KMS-11 (cell line): Measurements from ENCODE around the gene ACACA.

Source experiments
- H2AFZ ChIP-seq: fragments of 200-600 bp; sonication (generic); 2 replicates; pipeline ENCODE4 v1.6.1; 2016; ENCODE audit warnings: antibody characterized with exemption, mixed run types, low read depth
- H3K27ac ChIP-seq: fragments of 200-600 bp; sonication (generic); 2 replicates; pipeline ENCODE4 v1.6.1; 2016; ENCODE audit warnings: mild to moderate bottlenecking, mixed run types
- H3K27me3 ChIP-seq: fragments of 200-600 bp; sonication (generic); 2 replicates; pipeline ENCODE4 v1.6.1; 2017; ENCODE audit warnings: mild to moderate bottlenecking, low read depth, mixed run types, moderate library complexity; ENCODE audit not compliant: insufficient read depth
- H3K36me3 ChIP-seq: fragments of 200-600 bp; sonication (generic); 2 replicates; pipeline ENCODE4 v1.6.1; 2017; ENCODE audit warnings: mild to moderate bottlenecking, mixed run types; ENCODE audit not compliant: insufficient read depth
- H3K4me1 ChIP-seq: fragments of 200-600 bp; sonication (generic); 2 replicates; pipeline ENCODE4 v1.6.1; 2016; ENCODE audit warnings: mild to moderate bottlenecking, low read depth, mixed run types; ENCODE audit not compliant: poor library complexity, severe bottlenecking
- H3K4me2 ChIP-seq: fragments of 200-600 bp; sonication (generic); 2 replicates; pipeline ENCODE4 v1.7.0; 2016; ENCODE audit warnings: mild to moderate bottlenecking, mixed run types
- H3K4me3 ChIP-seq: fragments of 200-600 bp; sonication (generic); IDR thresholded peaks from 2 replicates; pipeline ENCODE4 v1.6.1; 2017; ENCODE audit warnings: low read depth, low read length, mixed read lengths; ENCODE audit not compliant: insufficient read depth
- H3K79me2 ChIP-seq: fragments of 200-600 bp; sonication (generic); 2 replicates; pipeline ENCODE4 v1.6.1; 2016; ENCODE audit warnings: low read depth, mixed run types; ENCODE audit not compliant: insufficient read depth
- H3K9ac ChIP-seq: fragments of 200-600 bp; sonication (generic); 2 replicates; pipeline ENCODE4 v1.6.1; 2016; ENCODE audit warnings: mild to moderate bottlenecking, mixed run types
- H4K20me1 ChIP-seq: fragments of 200-600 bp; sonication (generic); 2 replicates; pipeline ENCODE4 v1.6.1; 2016; ENCODE audit warnings: mild to moderate bottlenecking, mixed run types; ENCODE audit not compliant: insufficient read depth
- TF ChIP-seq, protein P1 (sequence below): fragments of 200-600 bp; sonication (generic); conservative IDR thresholded peaks from 2 replicates; pipeline ENCODE4 v1.6.1; 2017; ENCODE audit warnings: low read depth, mild to moderate bottlenecking, antibody characterized with exemption, low read length, moderate library complexity, mixed read lengths

ACACA gene

DNA sequence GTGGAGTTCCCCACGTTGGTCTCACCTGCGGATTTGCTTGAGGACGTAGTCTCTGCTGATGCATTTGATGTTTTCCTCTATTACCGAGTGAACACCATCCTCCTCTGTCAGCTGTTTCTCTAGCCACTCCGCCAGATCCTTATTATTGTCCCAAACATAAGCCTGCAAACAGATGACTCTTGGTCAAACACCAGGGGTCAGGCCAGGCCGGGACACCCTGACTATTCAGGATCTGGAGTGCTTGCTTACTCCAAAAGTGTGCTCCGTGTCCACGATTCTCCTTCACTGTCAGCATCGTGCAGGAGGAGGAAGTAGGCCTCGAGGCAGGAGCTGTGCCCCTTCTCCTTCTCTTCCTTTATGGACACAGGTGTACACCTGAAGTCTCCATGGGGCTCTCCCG lies 317.7 kb downstream of the ACACA start:
- Histone ChIP-seq H3K36me3 (no peaks in the 10 kb centered on the region; the same call in 1 of the 2 replicates), H3K27me3 (no peaks in the 10 kb centered on the region), H3K4me2 (no peak overlapping the region), H3K4me1 (no peaks in the 10 kb centered on the region), H3K4me3 (no peak overlapping the region), H3K79me2 (no peaks in the 10 kb centered on the region), H4K20me1 (no peaks in the 10 kb centered on the region), H3K9ac (no peak overlapping the region), H3K27ac (no peak overlapping the region), H2AFZ (no peak overlapping the region)
- TF ChIP-seq, protein P1, sequence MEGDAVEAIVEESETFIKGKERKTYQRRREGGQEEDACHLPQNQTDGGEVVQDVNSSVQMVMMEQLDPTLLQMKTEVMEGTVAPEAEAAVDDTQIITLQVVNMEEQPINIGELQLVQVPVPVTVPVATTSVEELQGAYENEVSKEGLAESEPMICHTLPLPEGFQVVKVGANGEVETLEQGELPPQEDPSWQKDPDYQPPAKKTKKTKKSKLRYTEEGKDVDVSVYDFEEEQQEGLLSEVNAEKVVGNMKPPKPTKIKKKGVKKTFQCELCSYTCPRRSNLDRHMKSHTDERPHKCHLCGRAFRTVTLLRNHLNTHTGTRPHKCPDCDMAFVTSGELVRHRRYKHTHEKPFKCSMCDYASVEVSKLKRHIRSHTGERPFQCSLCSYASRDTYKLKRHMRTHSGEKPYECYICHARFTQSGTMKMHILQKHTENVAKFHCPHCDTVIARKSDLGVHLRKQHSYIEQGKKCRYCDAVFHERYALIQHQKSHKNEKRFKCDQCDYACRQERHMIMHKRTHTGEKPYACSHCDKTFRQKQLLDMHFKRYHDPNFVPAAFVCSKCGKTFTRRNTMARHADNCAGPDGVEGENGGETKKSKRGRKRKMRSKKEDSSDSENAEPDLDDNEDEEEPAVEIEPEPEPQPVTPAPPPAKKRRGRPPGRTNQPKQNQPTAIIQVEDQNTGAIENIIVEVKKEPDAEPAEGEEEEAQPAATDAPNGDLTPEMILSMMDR = no peak

DNA sequence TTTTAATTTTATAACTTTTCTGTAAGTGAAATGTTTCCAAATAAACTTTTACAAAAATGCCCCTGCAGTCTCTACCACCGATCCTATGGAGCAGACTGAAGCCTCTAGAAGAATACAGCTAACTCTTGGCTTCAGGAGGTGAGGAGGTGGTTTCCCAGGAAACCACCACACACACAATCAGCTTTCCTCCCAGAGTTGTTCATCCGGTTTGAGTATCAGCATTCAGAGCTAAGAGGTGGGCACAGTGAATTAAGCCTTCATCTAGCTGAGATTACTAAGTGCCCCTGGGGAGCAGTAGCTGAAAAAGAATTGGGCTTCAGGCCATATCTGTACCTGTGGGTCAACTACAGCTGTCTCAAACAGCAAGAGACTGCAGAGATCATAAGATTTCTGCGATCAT lies 318.2 kb downstream of the ACACA start:
- TF ChIP-seq, protein P1 = no peak
- Histone ChIP-seq H3K27me3 (no peaks in the 10 kb centered on the region), H3K4me1 (no peaks in the 10 kb centered on the region), H3K79me2 (no peaks in the 10 kb centered on the region), H3K27ac (no peak overlapping the region), H3K9ac (no peak overlapping the region), H3K4me3 (no peak overlapping the region), H2AFZ (no peak overlapping the region), H3K36me3 (no peaks in the 10 kb centered on the region; the same call in 1 of the 2 replicates), H3K4me2 (no peak overlapping the region), H4K20me1 (no peaks in the 10 kb centered on the region)

DNA sequence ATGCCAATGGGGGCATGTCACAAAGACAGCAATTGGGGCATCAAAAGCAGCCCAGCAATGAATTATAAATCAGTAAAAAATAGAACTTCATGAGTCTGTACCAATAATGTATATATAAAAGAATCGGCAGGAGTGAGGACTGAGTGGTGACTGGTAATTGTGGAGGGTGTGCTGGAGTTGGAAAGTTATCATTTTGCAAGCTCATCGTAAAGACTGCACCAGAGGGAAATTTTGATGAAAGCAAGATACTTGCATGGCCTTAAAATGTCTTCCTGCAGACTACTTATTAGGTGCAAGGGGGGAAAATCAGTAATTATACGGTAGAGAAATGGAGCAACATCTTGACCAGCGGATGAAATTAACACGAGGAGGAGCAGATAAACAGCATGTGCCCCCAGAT lies 319.0 kb downstream of the ACACA start:
- H3K9ac ChIP-seq = no peak overlapping the region
- H3K4me2 ChIP-seq = no peak overlapping the region
- no peaks in the 10 kb centered on the region for H3K79me2 ChIP-seq
- no peaks in the 10 kb centered on the region for H3K4me1 ChIP-seq
- H4K20me1 ChIP-seq = no peaks in the 10 kb centered on the region
- H3K4me3 ChIP-seq = no peak overlapping the region
- no peaks in the 10 kb centered on the region; the same call in 1 of the 2 replicates for H3K36me3 ChIP-seq
- H3K27me3 ChIP-seq = no peaks in the 10 kb centered on the region
- TF ChIP-seq, protein P1 = no peak
- no peak overlapping the region for H2AFZ ChIP-seq
- H3K27ac ChIP-seq = no peak overlapping the region

DNA sequence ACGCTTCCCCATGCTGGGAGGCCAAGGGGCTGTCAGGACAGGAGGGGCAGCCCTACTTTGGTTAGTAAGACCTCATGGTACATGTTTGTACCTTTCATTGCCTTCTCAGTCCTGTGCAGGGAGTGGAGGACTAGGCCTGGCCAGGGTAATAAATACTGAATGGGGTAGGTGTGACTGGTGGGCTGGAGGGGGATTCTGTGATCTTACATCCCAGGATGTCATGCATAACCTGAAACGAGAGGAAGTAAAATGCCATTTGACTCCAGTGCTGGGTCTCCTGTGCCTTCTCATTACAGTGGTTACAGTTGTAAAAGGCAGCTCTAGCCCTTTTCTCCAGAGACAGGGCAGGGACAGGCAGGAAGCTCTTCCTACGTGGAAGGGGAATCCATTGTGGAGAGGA lies 319.7 kb downstream of the ACACA start:
- Histone ChIP-seq H2AFZ (no peak overlapping the region), H3K27ac (no peak overlapping the region), H3K9ac (no peak overlapping the region), H3K27me3 (no peaks in the 10 kb centered on the region), H3K4me1 (no peaks in the 10 kb centered on the region), H4K20me1 (no peaks in the 10 kb centered on the region), H3K4me2 (no peak overlapping the region), H3K79me2 (no peaks in the 10 kb centered on the region), H3K4me3 (no peak overlapping the region), H3K36me3 (no peaks in the 10 kb centered on the region; the same call in 1 of the 2 replicates)
- TF ChIP-seq, protein P1 = no peak

DNA sequence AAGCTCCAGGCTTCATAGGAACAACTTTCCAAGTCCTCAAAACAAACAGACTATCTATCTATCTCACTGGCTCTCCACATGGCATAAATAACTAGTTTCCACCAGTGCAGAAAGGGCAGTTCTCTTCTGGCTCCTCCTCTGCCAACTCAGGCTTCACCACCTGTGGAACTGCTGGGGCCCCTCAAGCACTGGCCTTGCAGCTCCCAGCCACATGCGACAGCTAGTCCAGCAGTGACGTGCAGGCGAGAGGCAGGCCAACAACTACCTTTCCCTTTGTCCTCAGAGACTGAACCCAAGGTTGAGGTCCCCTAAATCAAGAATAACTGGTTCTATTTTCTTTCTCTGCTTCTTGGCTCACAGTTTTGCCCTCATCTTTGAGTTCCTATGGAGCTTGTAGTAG lies 320.3 kb downstream of the ACACA start:
- Histone ChIP-seq H3K79me2 (no peaks in the 10 kb centered on the region), H3K9ac (no peak overlapping the region), H3K4me2 (no peak overlapping the region), H4K20me1 (no peaks in the 10 kb centered on the region), H3K36me3 (no peaks in the 10 kb centered on the region; the same call in 1 of the 2 replicates), H2AFZ (no peak overlapping the region), H3K4me1 (no peaks in the 10 kb centered on the region), H3K4me3 (no peak overlapping the region), H3K27ac (no peak overlapping the region), H3K27me3 (no peaks in the 10 kb centered on the region)
- TF ChIP-seq, protein P1 = no peak
